GM23248 (cell line): ENCODE measurements around the gene PPIP5K1. TPM values are rescaled to one million over a fixed set of nuclear protein-coding genes. Genes with fewer than 3 reads are reported as not detected.

Experiments used
- DNase-seq: peaks from one replicate; pipeline ENCODE4 v3.0.0-alpha.2; 2015
- H2AFZ ChIP-seq: fragments of 200-600 bp; sonication (generic); 2 replicates; pipeline ENCODE4 v1.6.1; 2016; ENCODE audit warnings: antibody characterized with exemption
- H3F3A ChIP-seq: fragments of 200-600 bp; sonication (generic); 2 replicates; pipeline ENCODE4 v1.6.1; 2016; ENCODE audit warnings: mild to moderate bottlenecking, antibody characterized with exemption, mixed run types; ENCODE audit not compliant: insufficient read depth
- H3K27ac ChIP-seq: fragments of 200-600 bp; sonication (generic); 2 replicates; pipeline ENCODE4 v1.5.1; 2016; ENCODE audit warnings: mild to moderate bottlenecking
- H3K27me3 ChIP-seq: fragments of 200-600 bp; sonication (generic); replicated peaks from 2 replicates; pipeline ENCODE4 v1.6.1; 2016; ENCODE audit warnings: mild to moderate bottlenecking; ENCODE audit not compliant: insufficient read depth
- H3K36me3 ChIP-seq: fragments of 200-600 bp; sonication (generic); 2 replicates; pipeline ENCODE4 v1.6.1; 2016; ENCODE audit warnings: low read depth, mild to moderate bottlenecking
- H3K4me1 ChIP-seq: fragments of 200-600 bp; sonication (generic); 2 replicates; pipeline ENCODE4 v1.6.1; 2016; ENCODE audit warnings: mild to moderate bottlenecking; ENCODE audit not compliant: insufficient read depth
- H3K4me2 ChIP-seq: fragments of 200-600 bp; sonication (generic); one replicate; pipeline ENCODE4 v1.6.1; 2016; ENCODE audit warnings: mild to moderate bottlenecking; ENCODE audit not compliant: unreplicated experiment
- H3K4me3 ChIP-seq: fragments of 200-600 bp; sonication (generic); 2 replicates; pipeline ENCODE4 v1.5.1; 2016; ENCODE audit warnings: mild to moderate bottlenecking
- H3K79me2 ChIP-seq: fragments of 200-600 bp; sonication (generic); 2 replicates; pipeline ENCODE4 v1.6.1; 2016; ENCODE audit warnings: mild to moderate bottlenecking; ENCODE audit not compliant: insufficient read depth
- H3K9ac ChIP-seq: fragments of 200-600 bp; sonication (generic); 2 replicates; pipeline ENCODE4 v1.6.1; 2016; ENCODE audit warnings: mild to moderate bottlenecking
- H3K9me2 ChIP-seq: fragments of 200-600 bp; sonication (generic); 2 replicates; pipeline ENCODE4 v1.6.1; 2016; ENCODE audit warnings: mixed run types, mild to moderate bottlenecking, moderate library complexity; ENCODE audit not compliant: insufficient read depth
- H3K9me3 ChIP-seq: fragments of 200-600 bp; sonication (generic); one replicate; pipeline ENCODE4 v1.6.1; 2017; ENCODE audit warnings: low read depth
- H4K20me1 ChIP-seq: fragments of 200-600 bp; sonication (generic); 2 replicates; pipeline ENCODE4 v1.6.0; 2016; ENCODE audit not compliant: insufficient read depth
- EZH2 ChIP-seq: fragments of 200-600 bp; sonication (generic); IDR thresholded peaks from 2 replicates; pipeline ENCODE4 v1.6.1; 2018; ENCODE audit warnings: antibody characterized with exemption, mild to moderate bottlenecking; ENCODE audit not compliant: insufficient read depth, poor library complexity, severe bottlenecking
- EZH2phosphoT487 ChIP-seq: fragments of 200-600 bp; sonication (generic); IDR thresholded peaks from 2 replicates; pipeline ENCODE4 v1.6.1; 2018; ENCODE audit warnings: antibody characterized with exemption, moderate library complexity, mild to moderate bottlenecking, low read depth; ENCODE audit not compliant: insufficient read depth
- WGBS, 2 experiments: methylation state at CpG; one replicate each; pipeline ENCODE4 v1.1.6; 2015 to 2017; ENCODE audit warnings: low lambda C conversion rate in 2 of 2, low coverage in 1 of 2; ENCODE audit errors: missing lambda C conversion rate in 2 of 2; 5-methylcytosine and 5-hydroxymethylcytosine counted together
- in situ Hi-C: fragments of 300-500 bp; cut with MboI; formaldehyde crosslinking; loops from 2 replicates; pipeline ENCODE4 v1.15.0; 2020
- polyA plus RNA-seq: library from polyadenylated mRNA; unstranded; fragments of >200 nt; fragmentation: Nextera tagmentation; extraction: Ambion mirVana; gene quantifications from 2 replicates; pipeline ENCODE4 v1.2.1, GENCODE V29; 2016
- total RNA-seq: library from RNA; depleted of rRNA; stranded (reverse); fragments of >200 nt; shearing (Covaris generic); gene quantifications from 2 replicates; pipeline ENCODE4 v1.2.3, GENCODE V29; 2014

The PPIP5K1 gene
- total and polyA plus RNA-seq, 2 experiments from 2014 or later: 7.0 to 13.1 TPM

DNA sequence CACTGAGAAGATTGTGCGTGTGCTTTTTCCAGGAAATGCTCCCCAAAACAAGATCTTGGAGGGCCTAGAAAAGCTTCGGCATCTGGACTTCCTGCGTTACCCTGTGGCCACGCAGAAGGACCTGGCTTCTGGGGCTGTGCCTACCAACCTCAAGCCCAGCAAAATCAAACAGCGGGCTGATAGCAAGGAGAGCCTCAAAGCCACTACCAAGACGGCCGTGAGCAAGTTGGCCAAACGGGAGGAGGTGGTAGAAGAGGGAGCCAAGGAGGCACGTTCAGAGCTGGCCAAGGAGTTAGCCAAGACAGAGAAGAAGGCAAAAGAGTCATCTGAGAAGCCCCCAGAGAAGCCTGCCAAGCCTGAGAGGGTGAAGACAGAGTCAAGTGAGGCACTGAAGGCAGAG is 67.8 kb downstream of the PPIP5K1 start:
- Histone ChIP-seq H3K79me2 (peaks cover 53% of the 10 kb centered on the region), H2AFZ (no peak overlapping the region), H4K20me1 (peaks cover 4% of the 10 kb centered on the region; the same call in 1 of the 2 replicates), H3K36me3 (peaks cover 30% of the 10 kb centered on the region), H3K4me1 (peaks cover 6% of the 10 kb centered on the region; the same call in 1 of the 2 replicates), H3F3A (no peaks in the 10 kb centered on the region), H3K27ac (no peak overlapping the region), H3K9me3 (no peaks in the 10 kb centered on the region), H3K27me3 (no peaks in the 10 kb centered on the region), H3K9ac (no peak overlapping the region), H3K4me3 (no peak overlapping the region), H3K9me2 (no peaks in the 10 kb centered on the region), H3K4me2 (no peak overlapping the region)
- TF ChIP-seq EZH2phosphoT487 (no peak), EZH2 (no peak)
- no peak for DNase-seq
- in situ Hi-C loops: no loop called here
- 68 to 73% methylated on average over 9 of the region's 9 CpGs for WGBS, 2 experiments

DNA sequence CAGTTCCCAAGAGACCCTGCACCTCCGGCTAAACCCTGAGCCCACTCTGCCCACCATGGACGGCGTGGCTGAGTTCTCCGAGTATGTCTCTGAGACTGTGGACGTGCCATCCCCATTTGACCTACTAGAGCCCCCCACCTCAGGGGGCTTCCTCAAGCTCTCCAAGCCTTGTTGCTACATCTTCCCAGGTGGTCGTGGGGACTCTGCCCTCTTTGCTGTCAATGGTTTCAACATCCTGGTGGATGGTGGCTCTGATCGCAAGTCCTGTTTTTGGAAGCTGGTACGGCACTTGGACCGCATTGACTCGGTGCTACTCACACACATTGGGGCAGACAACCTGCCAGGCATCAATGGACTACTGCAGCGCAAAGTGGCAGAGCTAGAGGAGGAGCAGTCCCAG is 68.6 kb downstream of the PPIP5K1 start:
- no peak overlapping the region for H3K9ac ChIP-seq
- H3K4me3 ChIP-seq: no peak overlapping the region
- H3K4me1 ChIP-seq: peaks cover 14% of the 10 kb centered on the region
- peaks cover 7% of the 10 kb centered on the region for H3F3A ChIP-seq
- H3K27me3 ChIP-seq: no peaks in the 10 kb centered on the region
- H3K36me3 ChIP-seq: peaks cover 30% of the 10 kb centered on the region
- no peak for DNase-seq
- H3K27ac ChIP-seq: no peak overlapping the region
- H2AFZ ChIP-seq: no peak overlapping the region
- in situ Hi-C loops: no loop called here
- 82 to 85% methylated on average over 11 of the region's 11 CpGs for WGBS, 2 experiments
- H3K9me2 ChIP-seq: no peaks in the 10 kb centered on the region
- H4K20me1 ChIP-seq: peaks cover 4% of the 10 kb centered on the region; the same call in 1 of the 2 replicates
- no peak for TF ChIP-seq EZH2
- TF ChIP-seq EZH2phosphoT487: no peak
- H3K79me2 ChIP-seq: peaks cover 53% of the 10 kb centered on the region
- H3K4me2 ChIP-seq: no peak overlapping the region
- no peaks in the 10 kb centered on the region for H3K9me3 ChIP-seq

DNA sequence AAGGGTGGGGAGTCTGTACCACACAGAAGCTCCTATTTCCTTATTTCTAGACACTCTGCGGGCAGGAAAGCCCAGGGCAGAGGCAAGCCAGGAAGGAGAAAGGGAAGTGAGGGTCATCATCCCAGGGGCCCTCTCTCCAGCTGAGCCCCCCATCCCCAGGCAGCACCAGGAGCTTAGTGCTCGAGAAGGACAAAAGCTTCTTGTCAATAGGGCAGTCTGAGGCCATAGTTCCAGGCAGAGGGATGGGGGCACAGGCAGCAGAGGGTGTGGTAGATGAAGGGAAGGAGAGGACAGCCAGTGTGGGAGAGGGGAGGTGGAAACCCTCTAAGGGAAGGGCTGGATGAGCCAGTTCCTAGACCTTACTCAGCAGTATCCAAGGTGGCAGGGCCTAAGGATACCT is 69.9 kb downstream of the PPIP5K1 start:
- in situ Hi-C loops: no loop called here
- no peak for DNase-seq
- peaks cover 43% of the 10 kb centered on the region for H3K79me2 ChIP-seq
- H3K27ac ChIP-seq: no peak overlapping the region
- WGBS, 2 experiments: 47 to 65% methylated on average over 2 of the region's 2 CpGs
- peaks cover 20% of the 10 kb centered on the region for H3F3A ChIP-seq
- H2AFZ ChIP-seq: no peak overlapping the region
- no peaks in the 10 kb centered on the region for H3K9me2 ChIP-seq
- peaks cover 4% of the 10 kb centered on the region; the same call in 1 of the 2 replicates for H4K20me1 ChIP-seq
- H3K4me3 ChIP-seq: no peak overlapping the region
- no peak overlapping the region for H3K4me2 ChIP-seq
- H3K9ac ChIP-seq: no peak overlapping the region
- peaks cover 25% of the 10 kb centered on the region for H3K36me3 ChIP-seq
- no peaks in the 10 kb centered on the region for H3K9me3 ChIP-seq
- H3K4me1 ChIP-seq: peaks cover 26% of the 10 kb centered on the region
- TF ChIP-seq EZH2 (no peak), EZH2phosphoT487 (no peak)
- H3K27me3 ChIP-seq: no peaks in the 10 kb centered on the region

DNA sequence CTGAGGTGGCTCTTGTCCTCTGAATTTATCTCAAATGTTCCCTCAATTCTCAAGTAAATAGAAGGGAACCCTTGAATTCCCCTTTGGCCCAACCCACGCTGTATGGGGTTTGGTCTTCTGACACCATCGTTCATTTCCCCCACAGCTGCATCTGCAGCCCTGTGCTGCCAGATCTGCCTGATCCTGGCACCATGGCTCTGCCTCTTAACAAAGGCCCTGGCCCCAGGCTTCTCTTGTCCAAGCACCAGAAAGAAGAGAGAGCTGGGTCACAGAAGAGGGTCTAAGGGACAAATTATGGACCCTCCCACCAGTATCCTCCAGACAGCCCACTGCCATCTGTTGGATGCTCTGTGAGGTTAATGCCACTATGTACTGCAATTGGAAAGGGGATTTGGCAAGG is 70.8 kb downstream of the PPIP5K1 start:
- no peaks in the 10 kb centered on the region for H3K27me3 ChIP-seq
- in situ Hi-C loops: no loop called here
- H2AFZ ChIP-seq: no peak overlapping the region
- no peak for DNase-seq
- no peaks in the 10 kb centered on the region for H3K9me3 ChIP-seq
- no peak overlapping the region for H3K27ac ChIP-seq
- peaks cover 33% of the 10 kb centered on the region for H3K4me1 ChIP-seq
- H3K9me2 ChIP-seq: no peaks in the 10 kb centered on the region
- H3K4me2 ChIP-seq: peak overlapping the region; percentile 99
- peaks cover 38% of the 10 kb centered on the region for H3K79me2 ChIP-seq
- H3K4me3 ChIP-seq: peak overlapping the region; percentile 100
- H3F3A ChIP-seq: peaks cover 29% of the 10 kb centered on the region
- TF ChIP-seq EZH2phosphoT487 (no peak), EZH2 (no peak)
- peaks cover 4% of the 10 kb centered on the region; the same call in 1 of the 2 replicates for H4K20me1 ChIP-seq
- H3K36me3 ChIP-seq: peaks cover 23% of the 10 kb centered on the region
- 46 to 49% methylated on average over 2 of the region's 2 CpGs for WGBS, 2 experiments
- no peak overlapping the region for H3K9ac ChIP-seq
